Hepatocyte (in vitro differentiated cells): Measurements from ENCODE around the gene EXOC1.

ENCODE experiments used
- EZH2 ChIP-seq: fragments of 200-600 bp; sonication (generic); IDR thresholded peaks from 2 replicates; pipeline ENCODE4 v1.6.1; 2016; ENCODE audit warnings: antibody characterized with exemption, mild to moderate bottlenecking, borderline replicate concordance
- EZH2phosphoT487 ChIP-seq: fragments of 200-600 bp; sonication (generic); IDR thresholded peaks from one replicate; pipeline ENCODE4 v1.6.1; 2018; ENCODE audit warnings: antibody characterized with exemption, mild to moderate bottlenecking, low read depth, moderate library complexity; ENCODE audit not compliant: unreplicated experiment, severe bottlenecking
- TF ChIP-seq, protein P1 (sequence below): fragments of 200-600 bp; sonication (generic); IDR thresholded peaks from 2 replicates; pipeline ENCODE4 v1.5.1; 2016; ENCODE audit warnings: antibody characterized with exemption, mild to moderate bottlenecking; ENCODE audit not compliant: poor library complexity

DNA sequence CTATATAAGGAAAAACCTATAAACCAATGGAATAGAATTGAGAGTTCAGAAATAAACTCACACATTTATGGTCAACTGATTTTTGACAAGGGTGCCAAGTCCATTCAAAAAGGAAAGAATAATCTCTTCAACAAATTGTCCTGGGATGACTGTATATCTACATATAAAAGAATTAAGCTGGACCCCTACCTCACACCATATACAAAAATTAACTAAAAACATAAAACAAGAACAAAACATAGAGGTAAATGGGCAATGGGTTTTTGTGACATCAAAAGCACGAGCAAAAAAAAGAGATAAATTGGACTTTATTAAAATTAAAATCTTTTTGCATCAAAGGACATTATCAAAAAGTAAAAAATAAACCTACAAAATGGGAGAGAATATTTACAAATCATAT lies 15.5 kb upstream of the EXOC1 start:
- TF ChIP-seq, protein P1, sequence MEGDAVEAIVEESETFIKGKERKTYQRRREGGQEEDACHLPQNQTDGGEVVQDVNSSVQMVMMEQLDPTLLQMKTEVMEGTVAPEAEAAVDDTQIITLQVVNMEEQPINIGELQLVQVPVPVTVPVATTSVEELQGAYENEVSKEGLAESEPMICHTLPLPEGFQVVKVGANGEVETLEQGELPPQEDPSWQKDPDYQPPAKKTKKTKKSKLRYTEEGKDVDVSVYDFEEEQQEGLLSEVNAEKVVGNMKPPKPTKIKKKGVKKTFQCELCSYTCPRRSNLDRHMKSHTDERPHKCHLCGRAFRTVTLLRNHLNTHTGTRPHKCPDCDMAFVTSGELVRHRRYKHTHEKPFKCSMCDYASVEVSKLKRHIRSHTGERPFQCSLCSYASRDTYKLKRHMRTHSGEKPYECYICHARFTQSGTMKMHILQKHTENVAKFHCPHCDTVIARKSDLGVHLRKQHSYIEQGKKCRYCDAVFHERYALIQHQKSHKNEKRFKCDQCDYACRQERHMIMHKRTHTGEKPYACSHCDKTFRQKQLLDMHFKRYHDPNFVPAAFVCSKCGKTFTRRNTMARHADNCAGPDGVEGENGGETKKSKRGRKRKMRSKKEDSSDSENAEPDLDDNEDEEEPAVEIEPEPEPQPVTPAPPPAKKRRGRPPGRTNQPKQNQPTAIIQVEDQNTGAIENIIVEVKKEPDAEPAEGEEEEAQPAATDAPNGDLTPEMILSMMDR = no peak
- no peak for TF ChIP-seq EZH2phosphoT487
- TF ChIP-seq EZH2 = no peak
